H1 (cell line): Measurements from ENCODE around the gene RCSD1. TPM values are rescaled to one million over a fixed set of nuclear protein-coding genes. Genes with fewer than 3 reads are reported as not detected.

Experiments
- BACH1 ChIP-seq: IDR thresholded peaks from 2 replicates; pipeline ENCODE4 v1.6.1; 2012; ENCODE audit warnings: low read length, improper control_type of control experiment
- EZH2 ChIP-seq: fragments of 200-600 bp; sonication (generic); IDR thresholded peaks from 2 replicates; pipeline ENCODE4 v1.7.1; 2012; ENCODE audit warnings: low read depth, mild to moderate bottlenecking, moderate library complexity, low read length, inconsistent platforms; ENCODE audit not compliant: severe bottlenecking
- FOSL1 ChIP-seq: IDR thresholded peaks from 2 replicates; pipeline ENCODE4 v1.6.1; 2011; ENCODE audit warnings: mild to moderate bottlenecking, low read depth, low read length, moderate library complexity; ENCODE audit not compliant: insufficient read depth
- HDAC2 ChIP-seq, 2 experiments: fragments of 300-600 bp in 1 of 2; sonication (generic) in 1 of 2; IDR thresholded peaks; 2 replicates each; pipeline ENCODE4 v1.6.1; 2011 to 2012; ENCODE audit warnings: low read depth in 2 of 2, low read length in 2 of 2, mild to moderate bottlenecking in 2 of 2, moderate library complexity in 2 of 2, borderline replicate concordance in 1 of 2, inconsistent platforms in 1 of 2
- JUN ChIP-seq: IDR thresholded peaks from 2 replicates; pipeline ENCODE4 v1.6.1; 2011; ENCODE audit warnings: low read depth, mild to moderate bottlenecking, improper control_type of control experiment, low read length
- PHF8 ChIP-seq: fragments of 200-600 bp; sonication (generic); conservative IDR thresholded peaks from 2 replicates; pipeline ENCODE4 v1.7.1; 2012; ENCODE audit warnings: low read depth, mild to moderate bottlenecking, inconsistent platforms, low read length, moderate library complexity
- RNF2 ChIP-seq: fragments of 200-900, 300-1000 bp; sonication (generic); IDR thresholded peaks from 2 replicates; pipeline ENCODE4 v1.7.1; 2016; ENCODE audit warnings: borderline replicate concordance, low read depth, mild to moderate bottlenecking, antibody characterized with exemption, low read length; ENCODE audit not compliant: poor library complexity, severe bottlenecking; ENCODE audit errors: missing control alignments
- TAF1 ChIP-seq: IDR thresholded peaks from 2 replicates; pipeline ENCODE4 v1.6.1; 2011; ENCODE audit warnings: mild to moderate bottlenecking, low read depth, low read length
- TEAD4 ChIP-seq: IDR thresholded peaks from 2 replicates; pipeline ENCODE4 v1.6.1; 2012; ENCODE audit warnings: low read depth, low read length, inconsistent platforms, mixed read lengths
- YY1 ChIP-seq: IDR thresholded peaks from 2 replicates; pipeline ENCODE4 v1.6.1; 2011; ENCODE audit warnings: low read depth, mild to moderate bottlenecking, low read length
- polyA plus RNA-seq, 7 experiments: library from polyadenylated mRNA; depleted of rRNA in 3 of 7; stranded (reverse) in 5 of 7; unstranded in 2 of 7; fragments of >200 nt in 5 of 7; fragments of 200-250 nt in 2 of 7; gene quantifications; 1 replicate in 5 of 7; 2 replicates in 1 of 7; 4 replicates in 1 of 7; pipeline versions ENCODE4 v1.2.1 to v1.2.3, GENCODE V29; 2011 to 2013; ENCODE audit warnings: missing spikeins in 2 of 7, mixed read lengths in 2 of 7
- total RNA-seq: library from RNA; stranded (reverse); fragmentation: NEBNext Ultra II Directional; extraction: Animal tissue kit (Norgen Biotek cat#: 25700); gene quantifications from 2 replicates; pipeline ENCODE4 v1.2.1, GENCODE V29; 2021
- TF ChIP-seq, protein P1 (sequence below): fragments of 300-600 bp; sonication (generic); IDR thresholded peaks from 2 replicates; pipeline ENCODE4 v1.7.1; 2012; ENCODE audit warnings: low read length, moderate library complexity, mild to moderate bottlenecking, inconsistent platforms; ENCODE audit not compliant: insufficient replicate concordance

RCSD1 gene
- total and polyA plus RNA-seq, 2 of the 8 experiments (the other 6 are each of a cell fraction or from before 2014, with no cell fraction given) = 0.47 to 0.69 TPM

DNA sequence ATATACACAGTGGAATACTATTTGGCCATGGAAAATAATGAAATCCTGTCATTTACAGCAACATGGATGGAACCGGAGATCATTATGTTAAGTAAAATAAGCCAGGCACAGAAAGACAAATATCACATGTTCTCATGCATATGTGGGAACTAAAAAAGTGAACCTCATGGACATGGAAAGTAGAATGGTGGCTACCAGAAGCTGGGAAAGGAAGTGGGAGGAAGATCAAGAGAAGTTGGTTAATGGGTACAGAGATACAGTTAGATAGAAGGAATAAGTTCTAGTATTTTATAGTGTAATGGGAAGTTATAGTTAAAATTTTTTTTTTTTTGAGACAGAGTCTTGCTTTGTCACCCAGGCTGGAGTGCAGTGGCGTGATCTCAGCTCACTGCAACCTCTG is 41.7 kb upstream of the RCSD1 start (continued):
- TF ChIP-seq, protein P1, sequence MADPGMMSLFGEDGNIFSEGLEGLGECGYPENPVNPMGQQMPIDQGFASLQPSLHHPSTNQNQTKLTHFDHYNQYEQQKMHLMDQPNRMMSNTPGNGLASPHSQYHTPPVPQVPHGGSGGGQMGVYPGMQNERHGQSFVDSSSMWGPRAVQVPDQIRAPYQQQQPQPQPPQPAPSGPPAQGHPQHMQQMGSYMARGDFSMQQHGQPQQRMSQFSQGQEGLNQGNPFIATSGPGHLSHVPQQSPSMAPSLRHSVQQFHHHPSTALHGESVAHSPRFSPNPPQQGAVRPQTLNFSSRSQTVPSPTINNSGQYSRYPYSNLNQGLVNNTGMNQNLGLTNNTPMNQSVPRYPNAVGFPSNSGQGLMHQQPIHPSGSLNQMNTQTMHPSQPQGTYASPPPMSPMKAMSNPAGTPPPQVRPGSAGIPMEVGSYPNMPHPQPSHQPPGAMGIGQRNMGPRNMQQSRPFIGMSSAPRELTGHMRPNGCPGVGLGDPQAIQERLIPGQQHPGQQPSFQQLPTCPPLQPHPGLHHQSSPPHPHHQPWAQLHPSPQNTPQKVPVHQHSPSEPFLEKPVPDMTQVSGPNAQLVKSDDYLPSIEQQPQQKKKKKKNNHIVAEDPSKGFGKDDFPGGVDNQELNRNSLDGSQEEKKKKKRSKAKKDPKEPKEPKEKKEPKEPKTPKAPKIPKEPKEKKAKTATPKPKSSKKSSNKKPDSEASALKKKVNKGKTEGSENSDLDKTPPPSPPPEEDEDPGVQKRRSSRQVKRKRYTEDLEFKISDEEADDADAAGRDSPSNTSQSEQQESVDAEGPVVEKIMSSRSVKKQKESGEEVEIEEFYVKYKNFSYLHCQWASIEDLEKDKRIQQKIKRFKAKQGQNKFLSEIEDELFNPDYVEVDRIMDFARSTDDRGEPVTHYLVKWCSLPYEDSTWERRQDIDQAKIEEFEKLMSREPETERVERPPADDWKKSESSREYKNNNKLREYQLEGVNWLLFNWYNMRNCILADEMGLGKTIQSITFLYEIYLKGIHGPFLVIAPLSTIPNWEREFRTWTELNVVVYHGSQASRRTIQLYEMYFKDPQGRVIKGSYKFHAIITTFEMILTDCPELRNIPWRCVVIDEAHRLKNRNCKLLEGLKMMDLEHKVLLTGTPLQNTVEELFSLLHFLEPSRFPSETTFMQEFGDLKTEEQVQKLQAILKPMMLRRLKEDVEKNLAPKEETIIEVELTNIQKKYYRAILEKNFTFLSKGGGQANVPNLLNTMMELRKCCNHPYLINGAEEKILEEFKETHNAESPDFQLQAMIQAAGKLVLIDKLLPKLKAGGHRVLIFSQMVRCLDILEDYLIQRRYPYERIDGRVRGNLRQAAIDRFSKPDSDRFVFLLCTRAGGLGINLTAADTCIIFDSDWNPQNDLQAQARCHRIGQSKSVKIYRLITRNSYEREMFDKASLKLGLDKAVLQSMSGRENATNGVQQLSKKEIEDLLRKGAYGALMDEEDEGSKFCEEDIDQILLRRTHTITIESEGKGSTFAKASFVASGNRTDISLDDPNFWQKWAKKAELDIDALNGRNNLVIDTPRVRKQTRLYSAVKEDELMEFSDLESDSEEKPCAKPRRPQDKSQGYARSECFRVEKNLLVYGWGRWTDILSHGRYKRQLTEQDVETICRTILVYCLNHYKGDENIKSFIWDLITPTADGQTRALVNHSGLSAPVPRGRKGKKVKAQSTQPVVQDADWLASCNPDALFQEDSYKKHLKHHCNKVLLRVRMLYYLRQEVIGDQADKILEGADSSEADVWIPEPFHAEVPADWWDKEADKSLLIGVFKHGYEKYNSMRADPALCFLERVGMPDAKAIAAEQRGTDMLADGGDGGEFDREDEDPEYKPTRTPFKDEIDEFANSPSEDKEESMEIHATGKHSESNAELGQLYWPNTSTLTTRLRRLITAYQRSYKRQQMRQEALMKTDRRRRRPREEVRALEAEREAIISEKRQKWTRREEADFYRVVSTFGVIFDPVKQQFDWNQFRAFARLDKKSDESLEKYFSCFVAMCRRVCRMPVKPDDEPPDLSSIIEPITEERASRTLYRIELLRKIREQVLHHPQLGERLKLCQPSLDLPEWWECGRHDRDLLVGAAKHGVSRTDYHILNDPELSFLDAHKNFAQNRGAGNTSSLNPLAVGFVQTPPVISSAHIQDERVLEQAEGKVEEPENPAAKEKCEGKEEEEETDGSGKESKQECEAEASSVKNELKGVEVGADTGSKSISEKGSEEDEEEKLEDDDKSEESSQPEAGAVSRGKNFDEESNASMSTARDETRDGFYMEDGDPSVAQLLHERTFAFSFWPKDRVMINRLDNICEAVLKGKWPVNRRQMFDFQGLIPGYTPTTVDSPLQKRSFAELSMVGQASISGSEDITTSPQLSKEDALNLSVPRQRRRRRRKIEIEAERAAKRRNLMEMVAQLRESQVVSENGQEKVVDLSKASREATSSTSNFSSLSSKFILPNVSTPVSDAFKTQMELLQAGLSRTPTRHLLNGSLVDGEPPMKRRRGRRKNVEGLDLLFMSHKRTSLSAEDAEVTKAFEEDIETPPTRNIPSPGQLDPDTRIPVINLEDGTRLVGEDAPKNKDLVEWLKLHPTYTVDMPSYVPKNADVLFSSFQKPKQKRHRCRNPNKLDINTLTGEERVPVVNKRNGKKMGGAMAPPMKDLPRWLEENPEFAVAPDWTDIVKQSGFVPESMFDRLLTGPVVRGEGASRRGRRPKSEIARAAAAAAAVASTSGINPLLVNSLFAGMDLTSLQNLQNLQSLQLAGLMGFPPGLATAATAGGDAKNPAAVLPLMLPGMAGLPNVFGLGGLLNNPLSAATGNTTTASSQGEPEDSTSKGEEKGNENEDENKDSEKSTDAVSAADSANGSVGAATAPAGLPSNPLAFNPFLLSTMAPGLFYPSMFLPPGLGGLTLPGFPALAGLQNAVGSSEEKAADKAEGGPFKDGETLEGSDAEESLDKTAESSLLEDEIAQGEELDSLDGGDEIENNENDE = no peak
- TF ChIP-seq HDAC2 (IDR thresholded peaks at IDR 0.05; ENCODE audit: borderline replicate concordance in 1 of 2, low read depth in 2 of 2, low read length in 2 of 2) = no peak
- TF ChIP-seq FOSL1 = no peak
- TF ChIP-seq TEAD4 = no peak
- no peak for TF ChIP-seq TAF1
- no peak for TF ChIP-seq YY1
- TF ChIP-seq JUN = no peak
- no peak for TF ChIP-seq BACH1
- no peak for TF ChIP-seq EZH2
- no peak for TF ChIP-seq RNF2
- no peak for TF ChIP-seq PHF8
